Activated CD4-positive, alpha-beta memory T cell treated with anti-CD3 and anti-CD28 coated beads for 36 hours (primary cell): ENCODE measurements around the gene ASTN2. TPM values are rescaled to one million over a fixed set of nuclear protein-coding genes. Genes with fewer than 3 reads are reported as not detected.

Experiments used
- CTCF ChIA-PET: fragments of 350-600 bp; sonication (Branson Sonifier 250); formaldehyde crosslinking; loops from one replicate; lab custom pipeline; 2021; ENCODE audit warnings: antibody characterized with exemption, inconsistent platforms; lab: Charles Lee
- POLR2A ChIA-PET: fragments of 350-600 bp; sonication (Branson Sonifier 250); formaldehyde crosslinking; loops from one replicate; lab custom pipeline; 2021; ENCODE audit warnings: antibody characterized with exemption; lab: Charles Lee
- DNase-seq: peaks from one replicate; pipeline ENCODE4 v3.0.0-alpha.2; 2020
- H3K27ac Mint-ChIP-seq: one replicate; pipeline ENCODE4 v1.8.0; 2021; ENCODE audit warnings: mixed read lengths
- H3K27me3 Mint-ChIP-seq: one replicate; pipeline ENCODE4 v1.8.0; 2021; ENCODE audit warnings: mixed read lengths
- H3K36me3 Mint-ChIP-seq: one replicate; pipeline ENCODE4 v1.8.0; 2021; ENCODE audit warnings: mixed read lengths
- H3K4me1 Mint-ChIP-seq: one replicate; pipeline ENCODE4 v1.8.0; 2021; ENCODE audit warnings: low read depth, mixed read lengths
- H3K4me3 Mint-ChIP-seq: one replicate; pipeline ENCODE4 v1.8.0; 2021; ENCODE audit warnings: mild to moderate bottlenecking, mixed read lengths
- H3K9me3 Mint-ChIP-seq: one replicate; pipeline ENCODE4 v1.8.0; 2021; ENCODE audit warnings: mixed read lengths
- intact Hi-C: fragments of 100-400 bp; cut with micrococcal nuclease; formaldehyde crosslinking; loops from one replicate; pipeline ENCODE4 v1.15.1; 2023
- total RNA-seq, 2 experiments: library from RNA; stranded (reverse); gene quantifications; one replicate each; pipeline ENCODE4 v1.2.3, GENCODE V29; 2021

ASTN2 gene
- total RNA-seq, 2 experiments from 2014 or later, result 3.3 to 3.4 TPM

- ChIA-PET CTCF (no interaction called here), POLR2A (no interaction called here)
- Mint-ChIP-seq H3K4me3 (no peak overlapping the region), H3K27me3 (no peaks in the 10 kb centered on the region), H3K4me1 (no peaks in the 10 kb centered on the region), H3K9me3 (no peaks in the 10 kb centered on the region), H3K27ac (no peak overlapping the region), H3K36me3 (no peaks in the 10 kb centered on the region)
- no peak for DNase-seq
- intact Hi-C loops, result no loop called here
Measured at GRCh38 chr9:116566677-116567488, 848.0 kb downstream of the ASTN2 start.

GRCh38 chr9:116565986-116566385, 848.9 kb downstream of the ASTN2 start:
- no peak overlapping the region for H3K27ac Mint-ChIP-seq
- no peaks in the 10 kb centered on the region for H3K9me3 Mint-ChIP-seq
- no peak overlapping the region for H3K4me3 Mint-ChIP-seq
- DNase-seq, result no peak
- ChIA-PET CTCF (no interaction called here), POLR2A (no interaction called here)
- no peaks in the 10 kb centered on the region for H3K27me3 Mint-ChIP-seq
- no peaks in the 10 kb centered on the region for H3K4me1 Mint-ChIP-seq
- intact Hi-C loops, result no loop called here
- no peaks in the 10 kb centered on the region for H3K36me3 Mint-ChIP-seq

GRCh38 chr9:116564266-116564793, 850.5 kb downstream of the ASTN2 start:
- no peak overlapping the region for H3K27ac Mint-ChIP-seq
- intact Hi-C loops, result no loop called here

GRCh38 chr9:116558818-116559540, 855.9 kb downstream of the ASTN2 start:
- Mint-ChIP-seq H3K9me3 (no peaks in the 10 kb centered on the region), H3K36me3 (no peaks in the 10 kb centered on the region), H3K27me3 (no peaks in the 10 kb centered on the region), H3K4me3 (no peak overlapping the region), H3K27ac (no peak overlapping the region), H3K4me1 (no peaks in the 10 kb centered on the region)
- CTCF ChIA-PET, result no interaction called here
- POLR2A ChIA-PET, result no interaction called here
- DNase-seq, result no peak
- intact Hi-C loops, result loop anchor here (10.0 kb wide), 1 partner anchor 404 kb away; the partner anchor contains the start of gene PAPPA

More at GRCh38 chr9:116564266-116564793, 850.5 kb downstream of the ASTN2 start:
- Mint-ChIP-seq H3K36me3 (no peaks in the 10 kb centered on the region), H3K4me1 (no peaks in the 10 kb centered on the region), H3K4me3 (no peak overlapping the region), H3K27me3 (no peaks in the 10 kb centered on the region), H3K9me3 (no peaks in the 10 kb centered on the region)
- POLR2A ChIA-PET, result no interaction called here
- DNase-seq, result no peak
- CTCF ChIA-PET, result interaction anchor here (0.5 kb wide), 1 partner anchor 1049 kb away, joined by 3 read pairs; no protein-coding TSS in a partner anchor

- H3K4me3 Mint-ChIP-seq, result no peak overlapping the region
- no peak for DNase-seq
- CTCF ChIA-PET, result interaction anchor here (0.6 kb wide), 1 partner anchor 12 kb away, joined by 3 read pairs; no protein-coding TSS in a partner anchor
Measured at GRCh38 chr9:116558035-116558434, 856.8 kb downstream of the ASTN2 start.

GRCh38 chr9:116555556-116556155, 859.2 kb downstream of the ASTN2 start:
- H3K4me1 Mint-ChIP-seq, result no peaks in the 10 kb centered on the region
- no peaks in the 10 kb centered on the region for H3K27me3 Mint-ChIP-seq
- intact Hi-C loops, result loop anchor here (10.0 kb wide), 1 partner anchor 401 kb away; the partner anchor contains the start of gene PAPPA
- H3K4me3 Mint-ChIP-seq, result no peak overlapping the region
- H3K36me3 Mint-ChIP-seq, result no peaks in the 10 kb centered on the region
- POLR2A ChIA-PET, result no interaction called here
- no peaks in the 10 kb centered on the region for H3K9me3 Mint-ChIP-seq
- H3K27ac Mint-ChIP-seq, result no peak overlapping the region
- CTCF ChIA-PET, result interaction anchor here (0.9 kb wide), 1 partner anchor 16 kb away, joined by 3 read pairs; no protein-coding TSS in a partner anchor
- DNase-seq, result no peak

More at GRCh38 chr9:116558035-116558434, 856.8 kb downstream of the ASTN2 start:
- no peaks in the 10 kb centered on the region for H3K27me3 Mint-ChIP-seq
- intact Hi-C loops, result loop anchor here (10.0 kb wide), 1 partner anchor 403 kb away; the partner anchor contains the start of gene PAPPA
- POLR2A ChIA-PET, result no interaction called here
- H3K4me1 Mint-ChIP-seq, result no peaks in the 10 kb centered on the region
- no peaks in the 10 kb centered on the region for H3K9me3 Mint-ChIP-seq
- H3K27ac Mint-ChIP-seq, result no peak overlapping the region
- no peaks in the 10 kb centered on the region for H3K36me3 Mint-ChIP-seq

- Mint-ChIP-seq H3K27ac (no peak overlapping the region), H3K4me1 (no peaks in the 10 kb centered on the region), H3K36me3 (no peaks in the 10 kb centered on the region), H3K27me3 (no peaks in the 10 kb centered on the region), H3K9me3 (no peaks in the 10 kb centered on the region), H3K4me3 (no peak overlapping the region)
- ChIA-PET POLR2A (no interaction called here), CTCF (no interaction called here)
- DNase-seq, result no peak
- intact Hi-C loops, result loop anchor here (10.0 kb wide), 1 partner anchor 400 kb away; the partner anchor contains the start of gene PAPPA
Measured at GRCh38 chr9:116555119-116555518, 859.7 kb downstream of the ASTN2 start.

- POLR2A ChIA-PET, result no interaction called here
- peaks cover 5% of the 10 kb centered on the region for H3K4me1 Mint-ChIP-seq
- no peak for DNase-seq
- CTCF ChIA-PET, result no interaction called here
- H3K27me3 Mint-ChIP-seq, result no peaks in the 10 kb centered on the region
- intact Hi-C loops, result loop anchor here (10.0 kb wide), 1 partner anchor 396 kb away; the partner anchor contains the start of gene PAPPA
- no peaks in the 10 kb centered on the region for H3K36me3 Mint-ChIP-seq
- no peaks in the 10 kb centered on the region for H3K9me3 Mint-ChIP-seq
- H3K27ac Mint-ChIP-seq, result no peak overlapping the region
- H3K4me3 Mint-ChIP-seq, result no peak overlapping the region
Measured at GRCh38 chr9:116550696-116551436, 864.0 kb downstream of the ASTN2 start.

- Mint-ChIP-seq H3K4me3 (no peak overlapping the region), H3K4me1 (peaks cover 5% of the 10 kb centered on the region), H3K9me3 (no peaks in the 10 kb centered on the region), H3K36me3 (no peaks in the 10 kb centered on the region), H3K27me3 (no peaks in the 10 kb centered on the region), H3K27ac (no peak overlapping the region)
- intact Hi-C loops, result loop anchor here (10.0 kb wide), 1 partner anchor 395 kb away; the partner anchor contains the start of gene PAPPA
- ChIA-PET POLR2A (no interaction called here), CTCF (no interaction called here)
- no peak for DNase-seq
Measured at GRCh38 chr9:116549786-116550660, 864.8 kb downstream of the ASTN2 start.

- intact Hi-C loops, result no loop called here
- Mint-ChIP-seq H3K27ac (no peak overlapping the region), H3K9me3 (no peaks in the 10 kb centered on the region), H3K36me3 (no peaks in the 10 kb centered on the region), H3K4me1 (peaks cover 5% of the 10 kb centered on the region), H3K4me3 (no peak overlapping the region), H3K27me3 (no peaks in the 10 kb centered on the region)
- peak; percentile 11 for DNase-seq
- ChIA-PET POLR2A (no interaction called here), CTCF (no interaction called here)
Measured at GRCh38 chr9:116549061-116549664, 865.7 kb downstream of the ASTN2 start.
